Upper lobe of left lung (tissue), 4 donors: ENCODE measurements around the gene CXCL16.

Source experiments
- POLR2A ChIP-seq, 4 donors: fragments of 450-650 bp; IDR thresholded peaks; one replicate each; pipeline ENCODE4 v1.5.1; 2016 to 2017; ENCODE audit warnings: antibody characterized with exemption in 4 of 4, mild to moderate bottlenecking in 2 of 4
- POLR2AphosphoS5 ChIP-seq, 2 donors: sonication (generic); formaldehyde crosslinking; IDR thresholded peaks; one replicate each; pipeline ENCODE4 v1.5.1; 2017; ENCODE audit warnings: antibody characterized with exemption in 2 of 2
- TF ChIP-seq, protein P1 (sequence below), 6 experiments: fragments of 450-650 bp in 4 of 6; fragments of 200-600 bp in 2 of 6; sonication (generic) in 2 of 6; IDR thresholded peaks; one replicate each; pipeline ENCODE4 v1.5.1; 2016 to 2019; ENCODE audit warnings: antibody characterized with exemption in 6 of 6

DNA sequence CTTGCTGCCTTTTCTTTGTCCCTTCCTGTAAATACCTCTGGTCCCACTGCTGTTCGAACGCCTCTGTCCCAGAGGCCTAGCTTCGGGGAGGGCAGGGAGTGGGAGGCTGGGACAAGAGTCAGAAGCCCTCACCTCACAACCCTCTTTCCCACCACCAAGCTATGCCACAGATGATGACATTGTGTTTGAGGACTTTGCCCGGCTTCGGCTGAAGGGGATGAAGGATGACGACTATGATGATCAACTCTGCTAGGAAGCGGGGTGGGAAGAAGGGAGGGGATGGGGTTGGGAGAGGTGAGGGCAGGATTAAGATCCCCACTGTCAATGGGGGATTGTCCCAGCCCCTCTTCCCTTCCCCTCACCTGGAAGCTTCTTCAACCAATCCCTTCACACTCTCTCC is 18.9 kb downstream of the CXCL16 start:
- TF ChIP-seq, protein P1, sequence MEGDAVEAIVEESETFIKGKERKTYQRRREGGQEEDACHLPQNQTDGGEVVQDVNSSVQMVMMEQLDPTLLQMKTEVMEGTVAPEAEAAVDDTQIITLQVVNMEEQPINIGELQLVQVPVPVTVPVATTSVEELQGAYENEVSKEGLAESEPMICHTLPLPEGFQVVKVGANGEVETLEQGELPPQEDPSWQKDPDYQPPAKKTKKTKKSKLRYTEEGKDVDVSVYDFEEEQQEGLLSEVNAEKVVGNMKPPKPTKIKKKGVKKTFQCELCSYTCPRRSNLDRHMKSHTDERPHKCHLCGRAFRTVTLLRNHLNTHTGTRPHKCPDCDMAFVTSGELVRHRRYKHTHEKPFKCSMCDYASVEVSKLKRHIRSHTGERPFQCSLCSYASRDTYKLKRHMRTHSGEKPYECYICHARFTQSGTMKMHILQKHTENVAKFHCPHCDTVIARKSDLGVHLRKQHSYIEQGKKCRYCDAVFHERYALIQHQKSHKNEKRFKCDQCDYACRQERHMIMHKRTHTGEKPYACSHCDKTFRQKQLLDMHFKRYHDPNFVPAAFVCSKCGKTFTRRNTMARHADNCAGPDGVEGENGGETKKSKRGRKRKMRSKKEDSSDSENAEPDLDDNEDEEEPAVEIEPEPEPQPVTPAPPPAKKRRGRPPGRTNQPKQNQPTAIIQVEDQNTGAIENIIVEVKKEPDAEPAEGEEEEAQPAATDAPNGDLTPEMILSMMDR (IDR thresholded peaks at IDR 0.05): no peak
- TF ChIP-seq POLR2A (IDR thresholded peaks at IDR 0.05): no peak
- no peak for TF ChIP-seq POLR2AphosphoS5 (IDR thresholded peaks at IDR 0.05)
